Neural progenitor cell (in vitro differentiated cells): ENCODE results near the gene NKD2. TPM values are rescaled to one million over a fixed set of nuclear protein-coding genes. Genes with fewer than 3 reads are reported as not detected.

Source experiments
- DNase-seq: peaks from one replicate; pipeline ENCODE4 v3.0.0-alpha.2; 2016; ENCODE audit warnings: low spot score
- H2AFZ ChIP-seq: fragments of 200-600 bp; sonication (generic); replicated peaks from 2 replicates; pipeline ENCODE4 v1.6.1; 2016; ENCODE audit warnings: antibody characterized with exemption
- H3F3A ChIP-seq: fragments of 200-600 bp; sonication (generic); 2 replicates; pipeline ENCODE4 v1.6.1; 2016; ENCODE audit warnings: antibody characterized with exemption, low read depth
- H3K27ac ChIP-seq: fragments of 200-600 bp; sonication (generic); 2 replicates; pipeline ENCODE4 v1.5.1; 2016; ENCODE audit warnings: mild to moderate bottlenecking
- H3K27me3 ChIP-seq: fragments of 200-600 bp; sonication (generic); 2 replicates; pipeline ENCODE4 v1.6.1; 2016; ENCODE audit warnings: mild to moderate bottlenecking, moderate library complexity
- H3K36me3 ChIP-seq: fragments of 200-600 bp; sonication (generic); 2 replicates; pipeline ENCODE4 v1.5.1; 2016
- H3K4me1 ChIP-seq: fragments of 200-600 bp; sonication (generic); 2 replicates; pipeline ENCODE4 v1.6.1; 2016; ENCODE audit warnings: mixed run types
- H3K4me2 ChIP-seq: fragments of 200-600 bp; sonication (generic); 2 replicates; pipeline ENCODE4 v1.6.1; 2016
- H3K4me3 ChIP-seq: fragments of 200-600 bp; sonication (generic); 2 replicates; pipeline ENCODE4 v1.5.1; 2016
- H3K79me2 ChIP-seq: fragments of 200-600 bp; sonication (generic); 2 replicates; pipeline ENCODE4 v1.6.1; 2016; ENCODE audit warnings: low read depth
- H3K9ac ChIP-seq: fragments of 200-600 bp; sonication (generic); 2 replicates; pipeline ENCODE4 v1.6.1; 2016
- H3K9me3 ChIP-seq: fragments of 200-600 bp; sonication (generic); 2 replicates; pipeline ENCODE4 v1.5.1; 2016; ENCODE audit warnings: low read depth
- H4K20me1 ChIP-seq: fragments of 200-600 bp; sonication (generic); 2 replicates; pipeline ENCODE4 v1.6.1; 2016; ENCODE audit warnings: low read depth
- H3K27ac Mint-ChIP-seq: 3 replicates; pipeline ENCODE4 v1.8.0; 2021; ENCODE audit warnings: mixed read lengths
- H3K27me3 Mint-ChIP-seq: 2 replicates; pipeline ENCODE4 v1.8.0; 2022; ENCODE audit warnings: low read depth, mild to moderate bottlenecking, inconsistent platforms, moderate library complexity, mixed read lengths; ENCODE audit not compliant: insufficient read depth
- H3K36me3 Mint-ChIP-seq: 3 replicates; pipeline ENCODE4 v1.8.0; 2021; ENCODE audit warnings: mixed read lengths
- H3K4me1 Mint-ChIP-seq: 3 replicates; pipeline ENCODE4 v1.8.0; 2021; ENCODE audit warnings: mixed read lengths
- H3K4me3 Mint-ChIP-seq: 3 replicates; pipeline ENCODE4 v1.8.0; 2021; ENCODE audit warnings: mild to moderate bottlenecking, moderate library complexity, mixed read lengths
- H3K9me3 Mint-ChIP-seq: 3 replicates; pipeline ENCODE4 v1.8.0; 2020; ENCODE audit warnings: mixed read lengths
- CTCF ChIP-seq: fragments of 200-600 bp; sonication (generic); IDR thresholded peaks from 2 replicates; pipeline ENCODE4 v1.5.1; 2017; ENCODE audit warnings: antibody characterized with exemption, mild to moderate bottlenecking
- EZH2 ChIP-seq: fragments of 200-600 bp; sonication (generic); IDR thresholded peaks from 2 replicates; pipeline ENCODE4 v1.6.1; 2017; ENCODE audit warnings: antibody characterized with exemption, mild to moderate bottlenecking, moderate library complexity
- EZH2phosphoT487 ChIP-seq: fragments of 200-600 bp; sonication (generic); IDR thresholded peaks from 2 replicates; pipeline ENCODE4 v1.6.1; 2017; ENCODE audit warnings: antibody characterized with exemption
- total RNA-seq: library from RNA; depleted of rRNA; stranded (reverse); fragments of >200 nt; gene quantifications from 2 replicates; pipeline ENCODE4 v1.2.3, GENCODE V29; 2015; ENCODE audit warnings: low replicate concordance

NKD2 gene
- total RNA-seq, 1 donor from 2014 or later, result 1.3 TPM

- Mint-ChIP-seq H3K4me3 (peak overlapping the region; percentile 18), H3K36me3 (no peaks in the 10 kb centered on the region), H3K9me3 (no peaks in the 10 kb centered on the region), H3K27me3 (peaks cover 20% of the 10 kb centered on the region), H3K27ac (peak overlapping the region; percentile 17), H3K4me1 (peaks cover 21% of the 10 kb centered on the region)
- Histone ChIP-seq H3K4me2 (no peak overlapping the region), H3K9ac (no peak overlapping the region), H3K4me3 (no peak overlapping the region), H3K27me3 (peaks cover 62% of the 10 kb centered on the region), H3F3A (no peaks in the 10 kb centered on the region), H3K9me3 (no peaks in the 10 kb centered on the region), H3K79me2 (no peaks in the 10 kb centered on the region), H3K36me3 (no peaks in the 10 kb centered on the region), H4K20me1 (no peaks in the 10 kb centered on the region), H3K27ac (no peak overlapping the region), H2AFZ (no peak overlapping the region), H3K4me1 (no peaks in the 10 kb centered on the region)
- TF ChIP-seq EZH2phosphoT487 (no peak), CTCF (no peak), EZH2 (no peak)
- DNase-seq, result no peak
These were observed 6.4 kb upstream of the NKD2 start for GRCh38 chr5:1002271-1002546.

DNA sequence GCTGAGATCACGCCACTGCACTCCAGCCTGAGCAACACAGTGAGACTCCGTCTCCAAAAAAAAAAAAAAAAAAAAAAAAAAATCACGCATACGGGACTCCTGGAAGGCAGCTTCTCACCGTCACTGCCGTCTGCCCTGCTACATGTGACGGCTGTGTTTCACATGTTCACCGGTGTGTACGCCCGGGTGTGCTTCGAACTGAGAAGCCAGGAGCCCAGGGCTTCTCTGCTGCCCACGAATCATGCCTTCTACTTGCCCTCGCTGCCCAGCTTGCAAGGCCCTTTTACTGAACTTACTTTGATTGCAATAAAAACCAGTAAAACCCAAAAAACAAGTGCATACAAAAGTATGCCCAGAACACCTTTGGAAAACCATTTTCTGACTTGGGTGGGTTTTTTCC is 5.8 kb upstream of the NKD2 start:
- Mint-ChIP-seq H3K4me1 (peaks cover 20% of the 10 kb centered on the region), H3K9me3 (no peaks in the 10 kb centered on the region), H3K4me3 (peak overlapping the region; percentile 30), H3K27me3 (peaks cover 23% of the 10 kb centered on the region), H3K36me3 (peaks cover under 1% of the 10 kb centered on the region), H3K27ac (no peak overlapping the region)
- no peaks in the 10 kb centered on the region for H3F3A ChIP-seq
- no peaks in the 10 kb centered on the region for H3K9me3 ChIP-seq
- DNase-seq, result no peak
- no peak overlapping the region for H3K27ac ChIP-seq
- H4K20me1 ChIP-seq, result no peaks in the 10 kb centered on the region
- H2AFZ ChIP-seq, result no peak overlapping the region
- H3K4me1 ChIP-seq, result no peaks in the 10 kb centered on the region
- no peak for TF ChIP-seq EZH2phosphoT487
- no peak for TF ChIP-seq EZH2
- no peak for TF ChIP-seq CTCF
- no peak overlapping the region for H3K4me2 ChIP-seq
- no peak overlapping the region for H3K9ac ChIP-seq
- no peaks in the 10 kb centered on the region for H3K36me3 ChIP-seq
- H3K4me3 ChIP-seq, result no peak overlapping the region
- no peaks in the 10 kb centered on the region for H3K79me2 ChIP-seq
- H3K27me3 ChIP-seq, result peaks cover 69% of the 10 kb centered on the region

DNA sequence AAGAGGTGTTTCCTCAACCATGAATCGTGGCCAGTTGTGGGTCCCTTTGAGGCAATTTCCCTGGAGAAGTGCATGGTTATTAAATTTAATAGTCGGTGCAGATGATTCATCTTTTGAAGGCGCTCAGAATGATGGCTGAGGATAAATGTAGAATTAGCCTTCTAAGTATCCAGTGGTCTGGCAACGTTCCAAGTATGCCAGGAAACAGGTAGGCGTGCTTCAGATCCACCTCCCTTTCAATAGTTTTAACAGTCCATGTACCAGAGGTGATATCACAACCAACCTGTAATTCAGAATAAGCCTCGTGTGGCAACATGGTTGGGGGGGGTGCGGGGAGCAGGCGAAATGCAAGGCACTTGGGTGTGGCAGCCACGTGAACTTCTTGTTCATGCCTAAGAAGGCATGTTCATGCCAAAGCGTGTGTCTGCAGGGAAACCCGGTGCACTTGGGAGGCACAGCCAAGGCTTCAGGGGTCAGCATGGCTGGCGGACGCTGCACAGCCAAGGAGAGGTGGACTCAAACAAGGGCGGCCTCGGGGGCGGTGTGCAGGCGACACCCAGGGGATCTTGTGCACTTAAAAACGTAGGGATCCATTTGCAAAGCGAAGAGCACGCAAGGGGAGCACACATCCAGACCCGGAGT is 5.2 kb upstream of the NKD2 start:
- Histone ChIP-seq H3F3A (no peaks in the 10 kb centered on the region), H3K9ac (no peak overlapping the region), H3K4me1 (no peaks in the 10 kb centered on the region), H3K9me3 (no peaks in the 10 kb centered on the region), H3K27me3 (peaks cover 75% of the 10 kb centered on the region), H3K79me2 (no peaks in the 10 kb centered on the region), H2AFZ (no peak overlapping the region), H3K4me2 (no peak overlapping the region), H3K36me3 (no peaks in the 10 kb centered on the region), H3K4me3 (no peak overlapping the region), H4K20me1 (no peaks in the 10 kb centered on the region), H3K27ac (no peak overlapping the region)
- H3K27ac Mint-ChIP-seq, result no peak overlapping the region
- no peak for TF ChIP-seq EZH2phosphoT487
- no peak for TF ChIP-seq CTCF
- no peak for TF ChIP-seq EZH2
- peaks cover 1% of the 10 kb centered on the region for H3K36me3 Mint-ChIP-seq
- H3K4me3 Mint-ChIP-seq, result peak overlapping the region; percentile 68
- peaks cover 22% of the 10 kb centered on the region for H3K4me1 Mint-ChIP-seq
- no peak for DNase-seq
- no peaks in the 10 kb centered on the region for H3K9me3 Mint-ChIP-seq
- H3K27me3 Mint-ChIP-seq, result peaks cover 27% of the 10 kb centered on the region
